Stimulated activated CD8-positive, alpha-beta memory T cell treated with anti-CD3 and anti-CD28 coated beads, Interleukin-7, amount 100 ng/mL, for 48 hours (primary cell): ENCODE results near the gene OSBP.
A peak's percentile ranks its signal among the peaks of the same experiment; 100 is the strongest.
"Not testable (repeated sequence)": the region's sequence is repeated elsewhere in the genome, so short reads cannot be mapped to it uniquely, and the experiment has no call there.

Experiments
- DNase-seq, 2 donors: peaks; one replicate each; pipeline ENCODE4 v3.0.0-alpha.2; 2020; ENCODE audit warnings: low read depth in 1 of 2; ENCODE audit errors: extremely low read depth in 1 of 2

The OSBP gene

GRCh38 chr11:59615637-59616395, at the start of gene OSBP:
Gene OSBP (minus strand): TSS chr11:59615774. CDS start chr11:59615664, 110 bp downstream.
- DNase-seq = peak; percentile 94 to 96

GRCh38 chr11:59660621-59661020, 45.0 kb upstream of the OSBP start:
- no peak for DNase-seq

- no peak for DNase-seq
Observed at GRCh38 chr11:59659981-59660380, 44.4 kb upstream of the OSBP start.

GRCh38 chr11:59658036-59658435, 42.5 kb upstream of the OSBP start:
- no peak for DNase-seq

- no peak for DNase-seq
Observed at GRCh38 chr11:59654893-59655292, 39.3 kb upstream of the OSBP start.

- DNase-seq = no peak
Observed at GRCh38 chr11:59647245-59647980, 31.8 kb upstream of the OSBP start.

- DNase-seq = no peak
Observed at GRCh38 chr11:59644528-59644927, 29.0 kb upstream of the OSBP start.

GRCh38 chr11:59643390-59643789, 27.8 kb upstream of the OSBP start:
- no peak for DNase-seq

GRCh38 chr11:59641156-59641555, 25.6 kb upstream of the OSBP start:
- DNase-seq = no peak

GRCh38 chr11:59630493-59630892, 14.9 kb upstream of the OSBP start:
- no peak for DNase-seq

- no peak for DNase-seq
Observed at GRCh38 chr11:59629996-59630395, 14.4 kb upstream of the OSBP start.

GRCh38 chr11:59626969-59627368, 11.4 kb upstream of the OSBP start:
- DNase-seq = not testable (repeated sequence)

GRCh38 chr11:59625703-59626102, 10.1 kb upstream of the OSBP start:
- no peak for DNase-seq

GRCh38 chr11:59617876-59618275, 2.3 kb upstream of the OSBP start:
- no peak for DNase-seq

- DNase-seq = peak in 1 of 2 donors; percentile 98
Observed at GRCh38 chr11:59616396-59616982, 915 bp upstream of the OSBP start.

- peak; percentile 16 to 34 for DNase-seq
Observed at GRCh38 chr11:59615120-59615636, 396 bp downstream of the OSBP start.

GRCh38 chr11:59614277-59615119, 1.1 kb downstream of the OSBP start:
- DNase-seq = no peak

GRCh38 chr11:59611570-59612565, 3.7 kb downstream of the OSBP start:
- no peak for DNase-seq

GRCh38 chr11:59610289-59610688, 5.3 kb downstream of the OSBP start:
- DNase-seq = peak in 1 of 2 donors; percentile 6
